ENCODE measurements around the gene CCDC88C. TPM values are rescaled to one million over a fixed set of nuclear protein-coding genes. Genes with fewer than 3 reads are reported as not detected.

The CCDC88C gene
- polyA plus RNA-seq, 1 donor (not counting 4 experiments of a cell fraction or from before 2014, with no cell fraction given) = 2.4 TPM

DNA sequence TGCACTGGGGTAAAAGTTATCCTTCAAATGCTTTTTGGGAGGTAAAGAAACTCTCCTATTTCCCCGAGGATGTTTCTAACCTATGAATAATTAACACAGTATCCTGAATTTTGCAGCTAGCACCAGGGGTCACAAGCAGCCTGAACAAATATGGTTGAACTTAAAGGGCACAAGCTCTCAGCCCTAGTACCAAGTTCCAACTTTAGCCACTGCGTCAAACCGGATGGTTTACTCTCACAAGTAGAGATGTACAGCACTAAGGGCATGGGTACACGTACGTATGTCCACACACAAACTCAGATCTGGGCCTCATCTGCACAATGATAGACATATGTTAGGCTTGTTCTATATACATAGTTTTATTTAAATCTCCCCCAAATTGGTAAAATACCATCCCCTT, 4.7 kb downstream of the CCDC88C start:
- Histone ChIP-seq H3K4me2 (ENCODE audit: control insufficient read depth, extremely low read depth, insufficient read depth, low read depth, low read length) (no peak overlapping the region), H3K36me3 (ENCODE audit: control insufficient read depth in 2 of 2, extremely low read depth in 1 of 2, insufficient read depth in 2 of 2, low read length in 2 of 2) (no peaks in the 10 kb centered on the region), H3K4me1 (ENCODE audit: control insufficient read depth, extremely low read depth, insufficient read depth, low read length) (peaks cover 16% of the 10 kb centered on the region), H4K20me1 (ENCODE audit: control insufficient read depth, extremely low read depth, insufficient read depth, low read length) (no peaks in the 10 kb centered on the region), H3K9ac (ENCODE audit: control insufficient read depth, extremely low read depth, insufficient read depth, low read length) (no peak overlapping the region), H2AFZ (ENCODE audit: control insufficient read depth, low read length) (no peak overlapping the region), H3K9me3 (ENCODE audit: control insufficient read depth, low read depth, low read length) (no peaks in the 10 kb centered on the region), H3K9me1 (ENCODE audit: control insufficient read depth, extremely low read depth, insufficient read depth, low read length) (no peaks in the 10 kb centered on the region), H3K79me2 (ENCODE audit: control insufficient read depth, insufficient read depth, low read length) (no peaks in the 10 kb centered on the region), H3K4me3 (ENCODE audit: control insufficient read depth in 2 of 3, extremely low read depth in 1 of 3, insufficient read depth in 2 of 3, low read depth in 1 of 3, low read length in 3 of 3) (no peak overlapping the region), H3K27me3 (ENCODE audit: control insufficient read depth, extremely low read depth, insufficient read depth, low read length) (no peaks in the 10 kb centered on the region), H3K27ac (ENCODE audit: control insufficient read depth, insufficient read depth, low read length) (no peak overlapping the region)
- DNase-seq (ENCODE audit: low read depth, low spot score) (no peak), FAIRE-seq (no peak)
- TF ChIP-seq, protein P1, sequence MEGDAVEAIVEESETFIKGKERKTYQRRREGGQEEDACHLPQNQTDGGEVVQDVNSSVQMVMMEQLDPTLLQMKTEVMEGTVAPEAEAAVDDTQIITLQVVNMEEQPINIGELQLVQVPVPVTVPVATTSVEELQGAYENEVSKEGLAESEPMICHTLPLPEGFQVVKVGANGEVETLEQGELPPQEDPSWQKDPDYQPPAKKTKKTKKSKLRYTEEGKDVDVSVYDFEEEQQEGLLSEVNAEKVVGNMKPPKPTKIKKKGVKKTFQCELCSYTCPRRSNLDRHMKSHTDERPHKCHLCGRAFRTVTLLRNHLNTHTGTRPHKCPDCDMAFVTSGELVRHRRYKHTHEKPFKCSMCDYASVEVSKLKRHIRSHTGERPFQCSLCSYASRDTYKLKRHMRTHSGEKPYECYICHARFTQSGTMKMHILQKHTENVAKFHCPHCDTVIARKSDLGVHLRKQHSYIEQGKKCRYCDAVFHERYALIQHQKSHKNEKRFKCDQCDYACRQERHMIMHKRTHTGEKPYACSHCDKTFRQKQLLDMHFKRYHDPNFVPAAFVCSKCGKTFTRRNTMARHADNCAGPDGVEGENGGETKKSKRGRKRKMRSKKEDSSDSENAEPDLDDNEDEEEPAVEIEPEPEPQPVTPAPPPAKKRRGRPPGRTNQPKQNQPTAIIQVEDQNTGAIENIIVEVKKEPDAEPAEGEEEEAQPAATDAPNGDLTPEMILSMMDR (optimal IDR thresholded peaks at IDR 0.05 in 1 of 3, IDR thresholded peaks at IDR 0.05 in 1 of 3, conservative IDR thresholded peaks at IDR 0.05 in 1 of 3; ENCODE audit: extremely low read depth in 1 of 3, insufficient read depth in 2 of 3, low read length in 3 of 3) = no peak
- no peak for TF ChIP-seq EZH2 (IDR thresholded peaks at IDR 0.05; ENCODE audit: low read length)
- dilution Hi-C loops (cut with MboI; ENCODE audit: extremely low pct_ligation_motif_present, low sequenced_read_pairs) = no loop called here

DNA sequence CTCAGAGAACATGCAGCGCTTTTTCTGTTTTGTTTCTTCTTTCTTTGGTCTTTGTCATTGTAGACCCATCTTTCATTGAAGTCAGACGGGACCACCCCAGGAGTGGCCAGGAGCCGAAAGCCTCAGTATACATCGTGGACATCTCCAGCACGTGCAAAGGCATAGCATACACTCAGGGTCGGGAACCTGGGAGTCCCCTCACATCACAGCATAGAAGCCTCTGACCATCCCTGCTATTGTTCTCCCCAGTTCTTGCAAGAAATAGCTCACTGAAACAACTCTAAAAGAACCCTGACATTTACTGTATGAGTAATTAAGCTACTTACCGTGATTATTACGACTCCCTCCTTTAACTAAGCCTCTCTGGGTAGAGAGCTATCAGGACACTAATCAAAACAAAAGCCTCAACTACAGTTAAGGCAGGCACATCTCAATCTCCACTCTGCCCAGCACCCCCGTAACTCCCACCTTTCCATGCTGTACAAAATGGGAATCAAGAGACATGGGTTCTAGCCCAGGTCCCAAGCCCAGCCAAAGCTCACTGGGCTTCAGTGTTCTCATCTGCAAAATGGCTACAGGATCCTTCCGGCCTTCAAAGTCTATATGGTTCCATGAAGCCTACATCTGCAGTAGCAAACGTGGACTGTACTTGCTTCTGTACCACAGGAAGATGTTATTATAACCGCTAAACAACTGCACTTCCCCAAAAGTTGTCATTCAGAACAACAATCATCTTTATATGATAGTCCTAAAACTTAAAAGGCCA, 6.7 kb downstream of the CCDC88C start:
- Histone ChIP-seq H3K4me3 (ENCODE audit: control insufficient read depth in 2 of 3, extremely low read depth in 1 of 3, insufficient read depth in 2 of 3, low read depth in 1 of 3, low read length in 3 of 3) (no peak overlapping the region), H3K36me3 (ENCODE audit: control insufficient read depth in 2 of 2, extremely low read depth in 1 of 2, insufficient read depth in 2 of 2, low read length in 2 of 2) (no peaks in the 10 kb centered on the region), H3K4me1 (ENCODE audit: control insufficient read depth, extremely low read depth, insufficient read depth, low read length) (peaks cover 4% of the 10 kb centered on the region), H3K4me2 (ENCODE audit: control insufficient read depth, extremely low read depth, insufficient read depth, low read depth, low read length) (no peak overlapping the region), H3K27ac (ENCODE audit: control insufficient read depth, insufficient read depth, low read length) (no peak overlapping the region), H2AFZ (ENCODE audit: control insufficient read depth, low read length) (no peak overlapping the region), H4K20me1 (ENCODE audit: control insufficient read depth, extremely low read depth, insufficient read depth, low read length) (no peaks in the 10 kb centered on the region), H3K9me3 (ENCODE audit: control insufficient read depth, low read depth, low read length) (no peaks in the 10 kb centered on the region), H3K9ac (ENCODE audit: control insufficient read depth, extremely low read depth, insufficient read depth, low read length) (no peak overlapping the region), H3K9me1 (ENCODE audit: control insufficient read depth, extremely low read depth, insufficient read depth, low read length) (no peaks in the 10 kb centered on the region), H3K79me2 (ENCODE audit: control insufficient read depth, insufficient read depth, low read length) (no peaks in the 10 kb centered on the region), H3K27me3 (ENCODE audit: control insufficient read depth, extremely low read depth, insufficient read depth, low read length) (no peaks in the 10 kb centered on the region)
- FAIRE-seq (no peak), DNase-seq (ENCODE audit: low read depth, low spot score) (no peak)
- dilution Hi-C loops (cut with MboI; ENCODE audit: extremely low pct_ligation_motif_present, low sequenced_read_pairs) = no loop called here
- no peak for TF ChIP-seq EZH2 (IDR thresholded peaks at IDR 0.05; ENCODE audit: low read length)
- TF ChIP-seq, protein P1 (optimal IDR thresholded peaks at IDR 0.05 in 1 of 3, IDR thresholded peaks at IDR 0.05 in 1 of 3, conservative IDR thresholded peaks at IDR 0.05 in 1 of 3; ENCODE audit: extremely low read depth in 1 of 3, insufficient read depth in 2 of 3, low read length in 3 of 3) = no peak

Data from keratinocyte (primary cell).